Lower leg skin (tissue), 4 donors: ENCODE data around the gene KRTAP4-12. TPM values are rescaled to one million over a fixed set of nuclear protein-coding genes. Genes with fewer than 3 reads are reported as not detected.
"Not testable (repeated sequence)": the region's sequence is repeated elsewhere in the genome, so short reads cannot be mapped to it uniquely, and the experiment has no call there.

Experiments
- DNase-seq, 2 donors: peaks; one replicate each; pipeline ENCODE4 v3.0.0-alpha.2; 2019; ENCODE audit warnings: low spot score in 2 of 2
- H3K4me3 ChIP-seq: fragments of 200-600 bp; sonication (generic); 2 replicates; pipeline ENCODE4 v1.5.1; 2017; ENCODE audit warnings: mild to moderate bottlenecking, low read depth; ENCODE audit not compliant: poor library complexity, severe bottlenecking
- POLR2A ChIP-seq, 2 donors: fragments of 450-650 bp; IDR thresholded peaks; one replicate each; pipeline ENCODE4 v1.6.1; 2016 to 2017; ENCODE audit warnings: antibody characterized with exemption in 2 of 2, mild to moderate bottlenecking in 1 of 2, moderate library complexity in 1 of 2
- WGBS, 2 donors: methylation state at CpG; one replicate each; pipeline ENCODE4 v1.1.5; 2018; 5-methylcytosine and 5-hydroxymethylcytosine counted together
- intact Hi-C: fragments of 100-400 bp; cut with DNase I; formaldehyde crosslinking; loops from one replicate; pipeline ENCODE4 v1.15.0; 2023; ENCODE audit warnings: low total_unique reads
- total RNA-seq, 4 donors: library from RNA; depleted of rRNA; stranded (reverse); fragments of >200 nt; gene quantifications; one replicate each; pipeline ENCODE4 v1.1.0, GENCODE V29; 2016
- TF ChIP-seq, protein P1 (sequence below), 3 donors: fragments of 450-650 bp; IDR thresholded peaks; one replicate each; pipeline ENCODE4 v1.5.1; 2016; ENCODE audit warnings: antibody characterized with exemption in 3 of 3, mild to moderate bottlenecking in 3 of 3, moderate library complexity in 2 of 3

The KRTAP4-12 gene
- total RNA-seq, 4 donors from 2014 or later, result 57.0 TPM; not detected in 3

DNA sequence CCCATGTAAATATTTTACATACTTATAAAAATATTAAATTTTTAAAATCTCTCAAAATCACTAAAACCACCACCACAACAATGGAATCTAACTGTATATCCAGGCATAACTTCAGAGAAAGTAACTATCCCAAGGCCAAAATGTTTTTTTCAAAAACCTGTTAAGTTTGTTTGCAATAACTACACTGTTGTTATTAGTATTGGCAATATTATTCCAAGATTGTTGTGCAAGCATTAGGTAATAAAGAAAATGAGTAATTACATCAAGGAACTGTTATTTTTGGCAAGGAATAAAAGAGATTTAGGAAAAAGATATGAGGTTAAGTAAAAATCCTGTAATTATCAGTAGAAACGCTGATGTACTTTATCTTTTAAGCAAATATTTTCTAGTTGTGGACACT lies 3.4 kb upstream of the KRTAP4-12 start:
- no peak overlapping the region for H3K4me3 ChIP-seq
- no peak for DNase-seq
- intact Hi-C loops, result no loop called here
- 46 to 48% methylated on average over 1 of the region's 1 CpG for WGBS, 2 donors
- no peak for TF ChIP-seq POLR2A (IDR thresholded peaks at IDR 0.05)
- TF ChIP-seq, protein P1, sequence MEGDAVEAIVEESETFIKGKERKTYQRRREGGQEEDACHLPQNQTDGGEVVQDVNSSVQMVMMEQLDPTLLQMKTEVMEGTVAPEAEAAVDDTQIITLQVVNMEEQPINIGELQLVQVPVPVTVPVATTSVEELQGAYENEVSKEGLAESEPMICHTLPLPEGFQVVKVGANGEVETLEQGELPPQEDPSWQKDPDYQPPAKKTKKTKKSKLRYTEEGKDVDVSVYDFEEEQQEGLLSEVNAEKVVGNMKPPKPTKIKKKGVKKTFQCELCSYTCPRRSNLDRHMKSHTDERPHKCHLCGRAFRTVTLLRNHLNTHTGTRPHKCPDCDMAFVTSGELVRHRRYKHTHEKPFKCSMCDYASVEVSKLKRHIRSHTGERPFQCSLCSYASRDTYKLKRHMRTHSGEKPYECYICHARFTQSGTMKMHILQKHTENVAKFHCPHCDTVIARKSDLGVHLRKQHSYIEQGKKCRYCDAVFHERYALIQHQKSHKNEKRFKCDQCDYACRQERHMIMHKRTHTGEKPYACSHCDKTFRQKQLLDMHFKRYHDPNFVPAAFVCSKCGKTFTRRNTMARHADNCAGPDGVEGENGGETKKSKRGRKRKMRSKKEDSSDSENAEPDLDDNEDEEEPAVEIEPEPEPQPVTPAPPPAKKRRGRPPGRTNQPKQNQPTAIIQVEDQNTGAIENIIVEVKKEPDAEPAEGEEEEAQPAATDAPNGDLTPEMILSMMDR (IDR thresholded peaks at IDR 0.05), result no peak

DNA sequence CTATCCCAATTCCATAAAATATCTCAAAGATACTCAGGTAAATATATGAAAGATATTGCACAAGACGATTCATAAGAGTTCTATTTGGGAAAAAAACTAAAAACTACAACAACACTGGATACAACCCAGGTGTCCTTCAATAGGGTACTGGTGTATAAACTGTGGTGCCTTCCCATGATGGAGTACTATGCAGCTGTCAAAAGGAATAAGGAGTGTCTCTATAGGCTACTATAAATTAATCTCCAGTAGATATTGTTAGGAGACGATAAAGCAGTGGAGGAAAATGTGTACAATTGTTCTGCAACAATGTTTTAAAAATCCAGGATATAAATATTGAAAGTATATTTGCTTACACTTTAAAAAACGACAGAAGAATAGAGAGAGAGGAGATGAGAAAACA lies 2.4 kb upstream of the KRTAP4-12 start:
- DNase-seq, result no peak
- no peak for TF ChIP-seq POLR2A (IDR thresholded peaks at IDR 0.05)
- TF ChIP-seq, protein P1 (IDR thresholded peaks at IDR 0.05), result no peak
- H3K4me3 ChIP-seq, result no peak overlapping the region
- intact Hi-C loops, result no loop called here
- 81 to 84% methylated on average over 3 of the region's 3 CpGs for WGBS, 2 donors

DNA sequence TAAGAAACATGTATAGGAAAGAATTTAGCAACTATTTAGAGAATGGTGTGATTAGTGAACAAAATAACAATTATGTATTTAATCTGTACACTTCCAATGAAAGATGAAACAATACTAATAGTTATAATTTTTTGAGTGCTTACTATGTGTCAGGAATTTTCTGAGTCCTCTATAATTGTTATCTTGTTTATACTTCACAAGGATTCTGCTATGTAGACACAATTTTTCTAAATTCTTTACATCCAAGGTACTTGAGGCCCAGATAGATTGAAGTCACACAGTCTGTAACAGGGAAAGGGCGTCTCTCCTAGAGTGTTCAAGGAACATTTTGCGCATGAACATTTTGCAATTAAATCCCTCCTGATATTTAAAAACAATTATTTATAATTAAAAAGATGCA lies 1.1 kb upstream of the KRTAP4-12 start:
- no peak for DNase-seq
- 91 to 97% methylated on average over 2 of the region's 2 CpGs for whole genome bisulfite sequencing, 2 donors
- intact Hi-C loops, result no loop called here
- no peak overlapping the region for H3K4me3 ChIP-seq
- TF ChIP-seq POLR2A (IDR thresholded peaks at IDR 0.05), result no peak
- TF ChIP-seq, protein P1 (IDR thresholded peaks at IDR 0.05), result no peak

DNA sequence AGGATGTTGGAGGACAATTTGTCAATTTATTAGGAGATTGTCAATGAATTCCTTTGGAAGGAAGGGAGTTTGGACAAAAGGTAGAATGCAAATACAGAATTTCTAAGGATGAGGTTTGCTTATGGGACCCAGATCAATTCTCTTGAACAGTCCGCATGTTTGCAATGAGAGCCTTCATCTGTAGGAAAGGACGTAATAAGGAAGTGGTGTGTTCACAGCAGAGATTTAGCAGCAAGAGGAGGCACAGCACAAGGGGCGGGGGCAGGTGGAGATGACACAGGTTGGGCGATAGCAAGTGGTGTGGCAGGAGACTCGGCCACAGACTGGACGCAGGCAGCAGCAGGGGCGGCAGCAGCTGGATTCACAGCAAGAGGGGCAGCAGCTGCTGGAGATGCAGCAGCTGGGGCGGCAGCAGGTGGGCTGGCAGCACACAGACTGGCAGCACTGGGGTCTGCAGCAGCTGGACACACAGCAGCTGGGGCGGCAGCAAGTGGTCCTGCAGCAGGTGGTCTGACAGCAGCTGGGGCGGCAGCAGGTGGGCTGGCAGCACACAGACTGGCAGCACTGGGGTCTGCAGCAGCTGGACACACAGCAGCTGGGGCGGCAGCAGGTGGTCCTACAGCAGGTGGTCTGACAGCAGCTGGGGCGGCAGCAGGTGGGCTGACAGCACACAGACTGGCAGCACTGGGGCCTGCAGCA lies 541 bp downstream of the KRTAP4-12 start:
- WGBS, 2 donors, result 90 to 91% methylated on average over 8 to 12 of the region's 12 CpGs
- DNase-seq, intact Hi-C loops, H3K4me3 ChIP-seq: not testable (repeated sequence)

DNA sequence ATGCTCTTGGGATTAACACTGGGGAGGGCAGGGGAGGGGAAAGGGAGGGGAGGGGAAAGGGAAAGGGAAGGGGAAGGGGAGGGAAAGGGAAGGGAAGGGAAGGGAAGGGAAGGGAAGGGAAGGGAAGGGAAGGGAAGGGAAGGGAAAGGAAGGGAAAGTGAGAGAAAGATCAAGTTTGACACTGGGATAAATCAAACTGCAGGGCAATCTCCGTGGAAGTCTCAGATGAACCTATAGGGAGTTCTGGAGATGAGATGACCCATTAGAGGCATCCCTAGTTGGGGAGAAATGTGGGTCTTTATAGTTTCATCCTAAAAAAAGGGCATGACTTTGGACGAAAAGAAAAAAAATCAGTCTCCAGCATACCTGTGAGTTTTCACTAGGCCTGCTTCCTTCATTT lies 2.2 kb downstream of the KRTAP4-12 start:
- TF ChIP-seq POLR2A (IDR thresholded peaks at IDR 0.05), result no peak
- TF ChIP-seq, protein P1 (IDR thresholded peaks at IDR 0.05), result no peak
- no peak for DNase-seq
- H3K4me3 ChIP-seq, result no peak overlapping the region
- WGBS, 2 donors, result 85 to 93% methylated on average over 2 of the region's 2 CpGs
- intact Hi-C loops, result no loop called here

DNA sequence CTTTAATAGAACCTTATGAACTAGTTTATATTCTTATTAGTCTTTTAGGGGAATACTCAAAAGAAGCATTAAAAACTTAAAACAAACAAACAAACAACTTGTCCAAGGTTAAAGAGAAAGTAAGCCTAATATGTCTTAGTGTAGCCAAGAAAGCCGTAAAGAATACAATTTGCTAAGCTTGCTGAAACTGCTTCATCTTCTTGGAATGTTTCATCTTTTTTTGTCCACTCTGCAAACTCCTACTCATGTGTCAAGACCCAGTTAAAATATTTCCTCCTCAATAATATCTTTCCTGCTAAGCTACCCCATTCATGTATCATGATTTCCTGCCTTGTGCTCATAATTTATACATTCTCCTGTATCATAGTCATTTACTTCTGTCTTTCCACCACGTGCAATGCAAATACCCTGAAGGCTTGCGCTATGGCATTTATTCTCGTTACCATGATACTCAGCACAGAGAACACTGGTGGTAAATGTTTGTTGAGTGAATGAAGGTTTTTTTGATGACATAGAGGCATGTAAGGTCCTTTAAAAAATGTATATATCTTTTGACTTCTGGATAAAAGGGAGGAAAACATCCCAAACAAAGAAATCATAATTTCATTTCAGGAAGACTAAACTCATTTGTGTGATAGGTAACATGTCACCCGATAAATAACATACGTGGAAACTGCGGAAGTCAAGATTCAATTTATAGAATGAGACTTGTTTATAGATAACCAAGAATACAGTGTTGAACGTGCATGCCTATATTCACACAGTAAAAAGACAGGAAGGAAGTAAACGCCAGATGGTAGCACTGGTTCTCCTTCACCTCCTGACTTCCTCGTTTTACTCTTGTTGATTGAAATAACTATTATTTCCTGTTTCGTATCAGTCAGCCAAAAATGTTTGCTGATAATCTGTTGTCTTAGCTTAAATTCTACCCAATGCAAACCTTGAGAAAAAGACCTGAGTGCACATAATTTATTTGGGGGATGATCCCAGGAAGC lies 4.0 kb downstream of the KRTAP4-12 start:
- WGBS, 2 donors, result 56 to 64% methylated on average over 11 of the region's 11 CpGs
- DNase-seq, intact Hi-C loops, H3K4me3 ChIP-seq: not testable (repeated sequence)
